Astrocyte of the hippocampus (primary cell): Measurements from ENCODE around the gene BOC.
"Not testable (repeated sequence)": the region's sequence is repeated elsewhere in the genome, so short reads cannot be mapped to it uniquely, and the experiment has no call there.

Experiments
- DNase-seq: peaks from one replicate; pipeline ENCODE4 v3.0.0; 2011; ENCODE audit warnings: low read depth, low spot score

The BOC gene

GRCh38 chr3:113211330-113212149 lies at the start of gene BOC:
Gene BOC (plus strand): TSS chr3:113211557. CDS start chr3:113249803, 38,246 bp downstream.
- peak; percentile 84 for DNase-seq

GRCh38 chr3:113161661-113162060 lies 49.7 kb upstream of the BOC start:
- no peak for DNase-seq

- DNase-seq, result no peak
These were observed 48.2 kb upstream of the BOC start for GRCh38 chr3:113163152-113163551.

- DNase-seq, result no peak
These were observed 45.5 kb upstream of the BOC start for GRCh38 chr3:113165841-113166240.

- no peak for DNase-seq
These were observed 45.0 kb upstream of the BOC start for GRCh38 chr3:113166357-113166718.

- DNase-seq, result peak; percentile 81
These were observed 44.5 kb upstream of the BOC start for GRCh38 chr3:113166719-113167492.

- DNase-seq, result peak; percentile 49
These were observed 43.2 kb upstream of the BOC start for GRCh38 chr3:113167825-113168801.

GRCh38 chr3:113169891-113170452 lies 41.4 kb upstream of the BOC start:
- no peak for DNase-seq

GRCh38 chr3:113170771-113171170 lies 40.6 kb upstream of the BOC start:
- DNase-seq, result no peak

- DNase-seq, result not testable (repeated sequence)
These were observed 39.6 kb upstream of the BOC start for GRCh38 chr3:113171675-113172300.

- no peak for DNase-seq
These were observed 38.3 kb upstream of the BOC start for GRCh38 chr3:113173102-113173501.

GRCh38 chr3:113174304-113174703 lies 37.1 kb upstream of the BOC start:
- peak; percentile 8 for DNase-seq

GRCh38 chr3:113174801-113175485 lies 36.4 kb upstream of the BOC start:
- peak; percentile 29 for DNase-seq

- DNase-seq, result no peak
These were observed 33.8 kb upstream of the BOC start for GRCh38 chr3:113177526-113177925.

- peak; percentile 4 for DNase-seq
These were observed 32.0 kb upstream of the BOC start for GRCh38 chr3:113179235-113179824.

GRCh38 chr3:113183748-113184661 lies 27.4 kb upstream of the BOC start:
- no peak for DNase-seq

GRCh38 chr3:113185194-113185835 lies 26.0 kb upstream of the BOC start:
- no peak for DNase-seq

GRCh38 chr3:113186566-113186965 lies 24.8 kb upstream of the BOC start:
- DNase-seq, result no peak
